Suprapubic skin (tissue), 4 donors: ENCODE data around the gene CADPS.

Source experiments
- EP300 ChIP-seq: sonication (generic); formaldehyde crosslinking; IDR thresholded peaks from one replicate; pipeline ENCODE4 v1.6.1; 2017; ENCODE audit warnings: antibody characterized with exemption
- POLR2A ChIP-seq, 2 donors: fragments of 450-650 bp; IDR thresholded peaks; one replicate each; pipeline ENCODE4 v1.6.1; 2017; ENCODE audit warnings: antibody characterized with exemption in 2 of 2, mild to moderate bottlenecking in 2 of 2, moderate library complexity in 2 of 2
- POLR2AphosphoS5 ChIP-seq, 3 donors: sonication (generic); formaldehyde crosslinking; IDR thresholded peaks; one replicate each; pipeline ENCODE4 v1.6.1; 2017; ENCODE audit warnings: antibody characterized with exemption in 3 of 3
- TF ChIP-seq, protein P1 (sequence below), 2 donors: fragments of 200-600 bp in 1 of 2; fragments of 450-650 bp in 1 of 2; sonication (generic) in 1 of 2; IDR thresholded peaks; one replicate each; pipeline ENCODE4 v1.5.1; 2016 to 2019; ENCODE audit warnings: antibody characterized with exemption in 2 of 2, mild to moderate bottlenecking in 1 of 2, moderate library complexity in 1 of 2

DNA sequence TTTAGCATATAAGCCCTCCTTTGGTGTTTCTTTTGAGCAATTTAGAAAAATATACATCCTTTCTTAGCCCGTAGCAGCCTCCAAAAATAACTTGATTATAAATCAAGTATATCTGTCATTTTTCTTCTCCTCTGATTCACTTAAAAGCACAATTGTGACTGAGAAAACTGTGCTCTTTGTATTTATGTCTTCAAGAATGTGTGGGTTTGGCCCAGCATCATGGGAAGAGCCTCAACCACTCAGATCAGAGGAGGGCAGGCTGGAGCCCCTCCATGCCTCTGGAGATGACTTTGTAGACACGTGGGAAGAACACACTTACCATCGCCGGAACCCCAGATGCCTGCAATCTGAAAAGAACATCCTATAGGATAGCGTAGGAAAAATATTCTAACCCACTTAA, 378.1 kb downstream of the CADPS start:
- TF ChIP-seq, protein P1, sequence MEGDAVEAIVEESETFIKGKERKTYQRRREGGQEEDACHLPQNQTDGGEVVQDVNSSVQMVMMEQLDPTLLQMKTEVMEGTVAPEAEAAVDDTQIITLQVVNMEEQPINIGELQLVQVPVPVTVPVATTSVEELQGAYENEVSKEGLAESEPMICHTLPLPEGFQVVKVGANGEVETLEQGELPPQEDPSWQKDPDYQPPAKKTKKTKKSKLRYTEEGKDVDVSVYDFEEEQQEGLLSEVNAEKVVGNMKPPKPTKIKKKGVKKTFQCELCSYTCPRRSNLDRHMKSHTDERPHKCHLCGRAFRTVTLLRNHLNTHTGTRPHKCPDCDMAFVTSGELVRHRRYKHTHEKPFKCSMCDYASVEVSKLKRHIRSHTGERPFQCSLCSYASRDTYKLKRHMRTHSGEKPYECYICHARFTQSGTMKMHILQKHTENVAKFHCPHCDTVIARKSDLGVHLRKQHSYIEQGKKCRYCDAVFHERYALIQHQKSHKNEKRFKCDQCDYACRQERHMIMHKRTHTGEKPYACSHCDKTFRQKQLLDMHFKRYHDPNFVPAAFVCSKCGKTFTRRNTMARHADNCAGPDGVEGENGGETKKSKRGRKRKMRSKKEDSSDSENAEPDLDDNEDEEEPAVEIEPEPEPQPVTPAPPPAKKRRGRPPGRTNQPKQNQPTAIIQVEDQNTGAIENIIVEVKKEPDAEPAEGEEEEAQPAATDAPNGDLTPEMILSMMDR (IDR thresholded peaks at IDR 0.05): no peak
- no peak for TF ChIP-seq POLR2AphosphoS5 (IDR thresholded peaks at IDR 0.05)
- no peak for TF ChIP-seq POLR2A (IDR thresholded peaks at IDR 0.05)
- TF ChIP-seq EP300: no peak
